Stomach (tissue), 4 donors: ENCODE results near the gene CCDC3.

Source experiments
- POLR2A ChIP-seq, 4 donors: fragments of 450-650 bp; IDR thresholded peaks; one replicate each; pipeline ENCODE4 v1.6.1; 2016; ENCODE audit warnings: antibody characterized with exemption in 4 of 4, control low read depth in 2 of 4, mild to moderate bottlenecking in 1 of 4, moderate library complexity in 1 of 4
- TF ChIP-seq, protein P1 (sequence below), 7 experiments: fragments of 450-650 bp in 4 of 7; fragments of 200-600 bp in 3 of 7; sonication (generic) in 3 of 7; IDR thresholded peaks; one replicate each; pipeline ENCODE4 v1.5.1; 2016 to 2019; ENCODE audit warnings: antibody characterized with exemption in 7 of 7, control low read depth in 2 of 7, mild to moderate bottlenecking in 1 of 7

DNA sequence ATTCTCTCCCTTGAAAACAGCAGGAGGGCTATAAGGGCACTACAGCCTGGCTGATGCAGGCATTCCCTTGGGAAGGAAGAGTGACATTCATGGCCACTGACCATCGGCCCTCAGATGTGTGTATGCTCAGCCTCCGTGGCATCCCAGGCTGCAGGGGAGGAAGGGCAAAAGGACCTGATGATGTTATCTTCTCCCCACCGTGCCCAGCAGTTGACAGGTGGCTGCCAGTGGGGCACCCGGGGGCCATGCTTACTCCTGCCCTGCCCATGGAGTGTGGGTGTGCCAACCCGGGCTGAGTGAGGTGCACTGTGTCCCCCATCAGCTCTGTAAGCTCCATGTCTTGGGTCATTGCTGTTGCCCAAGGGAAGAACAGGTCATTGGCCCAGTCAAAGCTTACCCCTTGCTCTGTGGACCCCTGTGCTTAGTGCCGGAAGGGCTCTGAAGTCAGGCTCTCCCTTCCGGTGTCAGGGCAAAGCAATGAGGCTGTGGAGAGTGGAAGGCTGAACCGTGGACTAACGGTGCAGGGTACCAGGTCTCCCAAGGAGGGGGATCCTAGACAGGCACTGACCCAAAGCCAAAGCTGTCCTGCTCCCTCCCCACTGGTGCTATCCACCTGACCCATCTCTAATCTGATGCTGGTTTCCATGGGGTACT is 92.2 kb downstream of the CCDC3 start:
- no peak for TF ChIP-seq POLR2A (IDR thresholded peaks at IDR 0.05)
- TF ChIP-seq, protein P1, sequence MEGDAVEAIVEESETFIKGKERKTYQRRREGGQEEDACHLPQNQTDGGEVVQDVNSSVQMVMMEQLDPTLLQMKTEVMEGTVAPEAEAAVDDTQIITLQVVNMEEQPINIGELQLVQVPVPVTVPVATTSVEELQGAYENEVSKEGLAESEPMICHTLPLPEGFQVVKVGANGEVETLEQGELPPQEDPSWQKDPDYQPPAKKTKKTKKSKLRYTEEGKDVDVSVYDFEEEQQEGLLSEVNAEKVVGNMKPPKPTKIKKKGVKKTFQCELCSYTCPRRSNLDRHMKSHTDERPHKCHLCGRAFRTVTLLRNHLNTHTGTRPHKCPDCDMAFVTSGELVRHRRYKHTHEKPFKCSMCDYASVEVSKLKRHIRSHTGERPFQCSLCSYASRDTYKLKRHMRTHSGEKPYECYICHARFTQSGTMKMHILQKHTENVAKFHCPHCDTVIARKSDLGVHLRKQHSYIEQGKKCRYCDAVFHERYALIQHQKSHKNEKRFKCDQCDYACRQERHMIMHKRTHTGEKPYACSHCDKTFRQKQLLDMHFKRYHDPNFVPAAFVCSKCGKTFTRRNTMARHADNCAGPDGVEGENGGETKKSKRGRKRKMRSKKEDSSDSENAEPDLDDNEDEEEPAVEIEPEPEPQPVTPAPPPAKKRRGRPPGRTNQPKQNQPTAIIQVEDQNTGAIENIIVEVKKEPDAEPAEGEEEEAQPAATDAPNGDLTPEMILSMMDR (IDR thresholded peaks at IDR 0.05) = no peak
